HEK293T (cell line): ENCODE measurements around the gene NAA25.

ENCODE experiments used
- ARNT ChIP-seq: fragments of 450-650 bp; IDR thresholded peaks from 2 replicates; pipeline ENCODE4 v1.6.1; 2017; ENCODE audit warnings: mild to moderate bottlenecking
- BHLHE40 ChIP-seq: fragments of 450-650 bp; IDR thresholded peaks from 2 replicates; pipeline ENCODE4 v1.6.1; 2016; ENCODE audit warnings: mild to moderate bottlenecking, moderate library complexity, borderline replicate concordance
- CTBP1 ChIP-seq: fragments of 450-650 bp; IDR thresholded peaks from 2 replicates; pipeline ENCODE4 v1.6.1; 2016; ENCODE audit warnings: borderline replicate concordance
- FOXA1 ChIP-seq: fragments of 450-650 bp; IDR thresholded peaks from 2 replicates; pipeline ENCODE4 v1.6.1; 2016; ENCODE audit warnings: mild to moderate bottlenecking
- FOXK2 ChIP-seq: fragments of 450-650 bp; IDR thresholded peaks from 2 replicates; pipeline ENCODE4 v1.6.1; 2016; ENCODE audit warnings: mild to moderate bottlenecking
- FOXM1 ChIP-seq: fragments of 450-650 bp; IDR thresholded peaks from 2 replicates; pipeline ENCODE4 v1.6.1; 2017; ENCODE audit warnings: mild to moderate bottlenecking, borderline replicate concordance
- NFRKB ChIP-seq: fragments of 450-650 bp; IDR thresholded peaks from 2 replicates; pipeline ENCODE4 v1.6.1; 2016; ENCODE audit warnings: mild to moderate bottlenecking, moderate library complexity
- SP1 ChIP-seq: fragments of 450-650 bp; IDR thresholded peaks from 2 replicates; pipeline ENCODE4 v1.6.1; 2017
- SUZ12 ChIP-seq: fragments of 450-650 bp; IDR thresholded peaks from 2 replicates; pipeline ENCODE4 v1.6.1; 2016; ENCODE audit warnings: mild to moderate bottlenecking
- TARDBP ChIP-seq: fragments of 450-650 bp; IDR thresholded peaks from 2 replicates; pipeline ENCODE4 v1.6.1; 2016
- ZNF384 ChIP-seq: fragments of 450-650 bp; IDR thresholded peaks from 2 replicates; pipeline ENCODE4 v1.6.1; 2016

DNA sequence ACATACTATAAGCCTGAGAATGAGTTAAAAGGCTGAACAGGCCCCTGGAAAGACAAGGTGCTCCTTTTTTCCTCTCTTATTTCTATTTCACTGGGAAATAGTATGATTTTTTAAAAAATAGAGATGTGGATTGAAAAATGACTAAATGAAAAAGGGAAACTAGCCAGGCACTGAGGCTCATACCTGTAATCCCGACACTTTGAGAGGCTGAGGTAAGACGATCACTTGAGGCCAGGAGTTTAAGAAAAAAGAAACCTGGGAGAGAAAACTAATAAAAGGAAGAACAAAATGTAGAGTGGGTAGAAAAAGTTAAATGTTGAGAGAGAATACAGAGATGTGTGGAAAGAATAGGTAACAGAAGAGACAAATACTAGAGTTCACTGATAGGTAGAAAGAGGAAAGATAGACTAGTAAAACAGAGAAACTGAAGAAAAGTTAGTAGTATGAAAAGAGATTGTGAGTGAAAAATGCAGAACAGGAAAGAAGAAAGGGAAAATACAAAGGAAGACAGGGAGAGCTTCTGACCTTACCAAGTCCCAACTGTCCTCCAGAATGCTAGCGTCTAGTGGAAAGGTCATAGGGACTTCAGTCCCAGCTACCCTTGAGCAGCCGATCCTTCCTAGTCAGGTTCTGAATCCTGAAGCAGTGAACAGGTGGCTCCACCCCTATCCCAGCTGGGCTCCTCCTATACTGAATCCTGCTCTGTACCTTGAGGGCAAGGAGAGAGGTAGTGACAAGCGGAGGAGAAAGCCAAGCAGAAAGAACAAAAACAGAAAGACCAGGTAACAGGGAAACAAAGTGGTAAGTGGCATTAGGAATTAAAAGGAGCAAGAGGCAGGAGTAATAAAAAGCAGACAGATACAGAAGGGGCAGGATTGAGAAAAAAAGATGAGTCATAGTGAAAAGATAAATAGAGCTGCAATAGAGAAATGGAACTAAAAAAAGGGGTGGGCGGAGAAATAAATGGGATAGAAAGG, 102.9 kb downstream of the NAA25 start:
- TF ChIP-seq FOXM1 (no peak), FOXA1 (no peak), FOXK2 (no peak), ARNT (no peak), BHLHE40 (no peak), SUZ12 (no peak), TARDBP (no peak), SP1 (no peak), ZNF384 (no peak), NFRKB (no peak), CTBP1 (no peak)
